GM18520 (cell line): ENCODE data around the gene ATP5PF.
"Not testable (repeated sequence)": the region's sequence is repeated elsewhere in the genome, so short reads cannot be mapped to it uniquely, and the experiment has no call there.

Experiments used
- ATAC-seq: cut with Tn5 transposase; IDR thresholded peaks from one replicate; pipeline ENCODE4 v1.9.1; 2021; ENCODE audit not compliant: unreplicated experiment

Gene ATP5PF

GRCh38 chr21:25734904-25735645, at the start of gene ATP5PF, which contains the start of gene GABPA:
ATP5PF (minus strand) TSS chr21:25734904; CDS start chr21:25729794, 5,110 bp downstream.
GABPA (plus strand) TSS chr21:25734972; CDS start chr21:25741599, 6,627 bp downstream.
- peak; percentile 85 for ATAC-seq

- not testable (repeated sequence) for ATAC-seq
Measured at GRCh38 chr21:25778126-25778875, 43.6 kb upstream of the ATP5PF start.

- no peak for ATAC-seq
Measured at GRCh38 chr21:25776440-25776839, 41.7 kb upstream of the ATP5PF start.

- no peak for ATAC-seq
Measured at GRCh38 chr21:25772686-25773085, 38.0 kb upstream of the ATP5PF start.

- ATAC-seq: no peak
Measured at GRCh38 chr21:25767921-25768320, 33.2 kb upstream of the ATP5PF start.

- no peak for ATAC-seq
Measured at GRCh38 chr21:25764065-25764464, 29.4 kb upstream of the ATP5PF start.

GRCh38 chr21:25760677-25761076, 26.0 kb upstream of the ATP5PF start:
- no peak for ATAC-seq

- ATAC-seq: no peak
Measured at GRCh38 chr21:25760061-25760460, 25.4 kb upstream of the ATP5PF start.

- ATAC-seq: no peak
Measured at GRCh38 chr21:25759573-25759972, 24.9 kb upstream of the ATP5PF start.

- no peak for ATAC-seq
Measured at GRCh38 chr21:25757531-25757930, 22.8 kb upstream of the ATP5PF start.

GRCh38 chr21:25756190-25756932, 21.7 kb upstream of the ATP5PF start:
- no peak for ATAC-seq

- ATAC-seq: no peak
Measured at GRCh38 chr21:25752416-25752815, 17.7 kb upstream of the ATP5PF start.

GRCh38 chr21:25750085-25750484, 15.4 kb upstream of the ATP5PF start:
- no peak for ATAC-seq

- ATAC-seq: no peak
Measured at GRCh38 chr21:25744854-25745253, 10.2 kb upstream of the ATP5PF start.

GRCh38 chr21:25742900-25743299, 8.2 kb upstream of the ATP5PF start:
- ATAC-seq: no peak

GRCh38 chr21:25737421-25737820, 2.7 kb upstream of the ATP5PF start:
- ATAC-seq: no peak

- ATAC-seq: no peak
Measured at GRCh38 chr21:25735646-25736597, 1.2 kb upstream of the ATP5PF start.

GRCh38 chr21:25734654-25734903, 125 bp downstream of the ATP5PF start:
- no peak for ATAC-seq

- peak; percentile 1 for ATAC-seq
Measured at GRCh38 chr21:25733859-25734653, 648 bp downstream of the ATP5PF start.
